GM21737 (cell line): ENCODE measurements around the gene FBXO17.

Experiments
- ATAC-seq: cut with Tn5 transposase; IDR thresholded peaks from one replicate; pipeline ENCODE4 v1.9.1; 2021; ENCODE audit warnings: mild to moderate bottlenecking, moderate library complexity; ENCODE audit not compliant: unreplicated experiment

Gene FBXO17

DNA sequence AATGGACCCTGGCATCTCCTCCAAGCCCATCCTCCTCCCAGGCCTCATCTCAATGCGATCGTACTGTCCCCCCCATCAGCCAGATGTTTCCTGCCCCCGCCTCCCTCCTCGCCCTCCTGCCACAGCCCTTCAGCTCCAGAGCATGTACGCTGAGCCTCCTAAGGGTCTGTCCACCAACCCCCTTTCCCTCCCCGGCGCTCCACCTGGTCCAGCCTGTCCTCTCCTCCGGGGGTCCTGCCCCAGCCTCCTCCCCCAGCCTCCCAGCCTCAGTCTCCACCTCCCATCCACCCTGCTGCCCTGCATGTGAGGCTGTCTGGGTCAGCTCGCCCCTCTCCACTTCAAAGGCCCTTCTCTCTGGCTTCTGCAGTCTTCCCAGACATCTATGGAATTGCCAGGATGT, 80.6 kb downstream of the FBXO17 start:
- ATAC-seq: no peak

DNA sequence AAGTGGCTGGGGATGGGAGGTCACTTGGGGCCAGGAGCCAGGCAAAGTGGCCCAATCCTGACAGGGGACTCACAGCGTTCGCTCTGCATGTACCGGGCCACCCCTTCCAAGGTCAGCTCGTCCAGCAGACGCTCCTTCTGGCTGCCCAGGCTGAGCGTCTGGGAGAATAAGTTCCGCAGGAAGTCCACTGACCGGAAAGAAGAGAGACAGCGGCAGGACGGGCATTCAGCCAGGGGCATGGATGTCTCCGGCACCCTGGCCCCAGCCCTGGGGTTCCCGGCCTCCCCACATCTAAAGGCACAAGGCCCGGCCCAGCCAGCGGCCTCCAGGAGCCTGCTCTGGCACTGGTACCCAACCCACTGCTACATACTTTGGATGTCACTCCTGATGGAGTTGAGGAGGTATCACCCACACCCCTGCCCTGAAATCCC, 82.2 kb downstream of the FBXO17 start:
- ATAC-seq: no peak

DNA sequence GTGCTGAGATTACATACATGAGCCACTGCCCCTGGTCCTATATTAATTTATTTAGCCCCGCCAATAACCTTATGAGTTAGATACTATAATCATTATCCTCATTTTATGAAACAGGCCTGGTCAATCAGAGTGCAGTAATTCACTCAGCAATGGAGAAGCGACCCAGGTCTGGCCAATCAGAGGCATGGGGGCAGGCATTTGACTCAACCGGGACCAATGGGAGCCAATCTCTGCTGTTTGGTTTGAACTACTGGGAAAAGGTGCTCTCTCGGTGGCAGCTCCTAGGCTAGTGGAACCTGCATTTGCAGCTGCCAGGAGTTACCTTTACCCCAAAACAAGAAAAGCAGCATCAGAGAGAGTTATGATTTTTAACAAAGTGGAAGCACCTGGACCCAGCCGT, 82.7 kb downstream of the FBXO17 start:
- no peak for ATAC-seq

DNA sequence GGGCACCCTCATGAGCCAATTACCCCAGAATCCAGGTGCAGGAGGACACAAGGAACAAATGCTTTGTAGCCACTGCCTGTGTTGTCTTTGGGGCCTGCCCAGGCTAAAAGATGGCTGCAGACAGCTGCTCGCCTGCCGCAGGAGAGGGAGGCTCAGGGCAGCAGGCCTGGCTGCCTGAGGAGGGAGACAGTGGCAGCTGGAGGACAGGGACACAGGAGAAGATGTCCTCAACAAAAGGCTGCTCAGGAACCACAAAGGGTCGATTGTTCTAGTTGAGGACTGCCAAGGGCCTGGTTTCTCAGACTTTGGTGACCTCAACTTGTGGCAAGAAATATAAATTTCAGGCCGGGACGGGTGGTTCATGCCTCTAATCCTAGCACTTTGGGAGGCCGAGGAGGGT, 83.8 kb downstream of the FBXO17 start:
- no peak for ATAC-seq
